T47D (cell line): ENCODE data around the gene IL34.
A peak's percentile ranks its signal among the peaks of the same experiment; 100 is the strongest.

Experiments
- DNase-seq, 2 experiments: peaks; one replicate each; pipeline versions ENCODE4 v3.0.0 to v3.0.0-alpha.2; 2011 to 2012; ENCODE audit warnings: low read depth in 1 of 2, low spot score in 1 of 2
- JUND ChIP-seq: IDR thresholded peaks from 2 replicates; pipeline ENCODE4 v1.6.1; 2012; ENCODE audit warnings: low read depth
- in situ Hi-C: cut with HindIII; loops from 2 replicates; pipeline ENCODE4 v1.10.0; 2016; ENCODE audit warnings: low sequenced_read_pairs, low pct_unique_long_range_greater_than_20kb

IL34 gene

DNA sequence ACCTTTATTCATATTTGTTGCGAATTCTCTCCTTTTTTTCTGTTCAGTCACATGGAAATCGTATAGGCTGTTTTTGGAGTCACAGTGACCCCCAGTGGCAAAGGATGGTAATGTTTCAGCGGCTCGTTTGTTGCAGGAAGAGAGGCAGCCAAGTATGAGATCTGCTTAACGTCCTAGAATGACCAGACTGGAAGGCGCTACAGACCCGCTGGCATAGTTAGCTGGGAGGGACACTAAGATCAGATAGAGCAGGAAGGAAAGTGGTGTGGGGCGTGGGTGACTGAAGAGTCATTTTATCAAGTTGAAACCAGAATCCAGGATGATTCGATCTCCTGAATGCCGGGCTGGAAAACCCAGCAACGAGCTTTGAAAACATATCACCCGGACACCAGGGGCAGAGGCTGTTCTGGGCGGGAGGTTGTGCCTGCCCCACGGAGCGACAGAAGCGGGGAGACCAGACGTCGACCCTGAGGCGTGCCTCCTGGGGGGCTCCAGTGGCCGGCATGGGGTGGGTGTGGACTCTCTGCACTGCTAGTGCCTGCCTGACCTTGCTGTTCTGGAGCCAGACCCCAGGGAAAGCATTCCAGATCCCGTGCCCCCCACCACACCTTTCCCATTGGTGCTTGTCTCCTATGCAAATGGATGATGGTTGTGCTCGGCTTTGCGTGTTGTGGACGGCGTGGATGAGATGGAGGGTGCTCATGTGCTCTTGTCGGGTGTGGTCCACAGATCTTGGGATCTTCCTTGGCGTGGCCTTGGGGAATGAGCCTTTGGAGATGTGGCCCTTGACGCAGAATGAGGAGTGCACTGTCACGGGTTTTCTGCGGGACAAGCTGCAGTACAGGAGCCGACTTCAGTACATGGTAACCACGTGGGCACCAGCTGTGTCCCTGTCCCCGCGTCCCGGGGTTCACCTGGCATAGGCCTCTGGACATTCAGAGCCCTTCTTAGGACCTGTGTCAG lies 7.7 kb downstream of the IL34 start:
- in situ Hi-C loops: no loop called here
- TF ChIP-seq JUND: no peak
- DNase-seq: peak; percentile 54 to 86

- TF ChIP-seq JUND: no peak
- no peak for DNase-seq
- in situ Hi-C loops: no loop called here
Observed at GRCh38 chr16:70656065-70656711, 9.8 kb downstream of the IL34 start.

DNA sequence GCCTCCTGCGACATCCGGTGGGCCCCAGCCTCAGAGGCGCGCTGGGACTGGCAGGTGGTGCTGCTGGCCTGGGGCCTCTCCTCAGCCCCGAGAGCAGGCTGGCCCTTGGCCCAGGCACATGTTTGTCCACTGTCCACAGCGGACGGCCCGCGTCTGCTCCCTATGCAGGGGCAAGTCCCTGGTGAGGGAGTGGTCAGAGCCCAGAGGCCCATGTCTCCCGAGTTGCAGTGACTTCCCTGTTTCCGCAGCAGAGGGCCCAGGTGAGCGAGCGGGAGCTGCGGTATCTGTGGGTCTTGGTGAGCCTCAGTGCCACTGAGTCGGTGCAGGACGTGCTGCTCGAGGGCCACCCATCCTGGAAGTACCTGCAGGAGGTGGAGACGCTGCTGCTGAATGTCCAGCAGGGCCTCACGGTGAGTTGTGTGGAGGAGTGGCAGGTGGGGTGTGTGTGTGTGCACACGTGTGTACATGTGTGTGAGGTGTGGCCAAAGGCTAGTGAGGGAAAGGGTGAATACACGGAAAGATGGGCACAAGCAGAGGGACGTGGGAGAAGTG lies 10.4 kb downstream of the IL34 start:
- in situ Hi-C loops: no loop called here
- TF ChIP-seq JUND: no peak
- peak in 1 of 2 experiments; percentile 56 for DNase-seq

DNA sequence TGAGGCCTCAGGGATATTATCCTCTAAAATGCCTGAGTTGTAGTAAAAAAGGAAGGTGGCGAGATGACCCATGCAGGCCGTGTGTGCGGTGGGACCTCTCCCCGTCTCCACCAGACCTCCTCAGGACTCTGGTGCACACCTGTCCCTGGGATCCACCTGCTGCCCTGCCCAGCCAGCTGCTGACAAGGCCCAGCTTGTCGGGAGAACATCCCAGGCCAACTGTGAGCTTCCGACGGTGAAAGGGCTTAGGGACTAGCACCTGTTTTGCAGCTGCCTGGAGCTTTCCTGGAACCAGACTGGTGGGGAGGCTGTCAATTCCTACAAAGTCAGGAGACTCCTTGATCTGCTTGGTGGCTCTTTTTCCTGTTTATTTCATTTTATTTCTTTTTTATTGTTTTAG lies 11.6 kb downstream of the IL34 start:
- in situ Hi-C loops: no loop called here
- no peak for TF ChIP-seq JUND
- DNase-seq: no peak

DNA sequence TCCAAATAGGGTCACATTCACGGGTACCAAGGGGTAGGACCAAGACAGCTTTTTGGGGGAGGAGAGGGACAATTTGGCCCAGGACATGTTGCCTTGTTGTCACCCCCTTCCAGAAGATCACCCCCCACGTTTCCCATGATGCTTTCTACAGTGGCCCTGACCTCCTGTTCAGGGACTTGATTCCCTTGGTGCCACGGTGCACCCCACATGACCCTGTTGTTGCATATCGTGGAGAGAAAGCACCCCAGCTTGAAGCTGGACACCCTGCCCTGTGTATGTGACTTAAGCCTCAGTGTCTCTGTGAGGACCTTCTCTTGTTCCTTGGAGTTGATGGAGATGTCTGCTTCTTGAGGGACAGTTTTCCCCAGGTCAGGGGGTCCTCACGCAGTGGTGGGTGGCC lies 12.6 kb downstream of the IL34 start:
- DNase-seq: no peak
- in situ Hi-C loops: no loop called here
- TF ChIP-seq JUND: no peak

- no peak for DNase-seq
- in situ Hi-C loops: no loop called here
- no peak for TF ChIP-seq JUND
Observed at GRCh38 chr16:70659546-70659945, 13.2 kb downstream of the IL34 start.

DNA sequence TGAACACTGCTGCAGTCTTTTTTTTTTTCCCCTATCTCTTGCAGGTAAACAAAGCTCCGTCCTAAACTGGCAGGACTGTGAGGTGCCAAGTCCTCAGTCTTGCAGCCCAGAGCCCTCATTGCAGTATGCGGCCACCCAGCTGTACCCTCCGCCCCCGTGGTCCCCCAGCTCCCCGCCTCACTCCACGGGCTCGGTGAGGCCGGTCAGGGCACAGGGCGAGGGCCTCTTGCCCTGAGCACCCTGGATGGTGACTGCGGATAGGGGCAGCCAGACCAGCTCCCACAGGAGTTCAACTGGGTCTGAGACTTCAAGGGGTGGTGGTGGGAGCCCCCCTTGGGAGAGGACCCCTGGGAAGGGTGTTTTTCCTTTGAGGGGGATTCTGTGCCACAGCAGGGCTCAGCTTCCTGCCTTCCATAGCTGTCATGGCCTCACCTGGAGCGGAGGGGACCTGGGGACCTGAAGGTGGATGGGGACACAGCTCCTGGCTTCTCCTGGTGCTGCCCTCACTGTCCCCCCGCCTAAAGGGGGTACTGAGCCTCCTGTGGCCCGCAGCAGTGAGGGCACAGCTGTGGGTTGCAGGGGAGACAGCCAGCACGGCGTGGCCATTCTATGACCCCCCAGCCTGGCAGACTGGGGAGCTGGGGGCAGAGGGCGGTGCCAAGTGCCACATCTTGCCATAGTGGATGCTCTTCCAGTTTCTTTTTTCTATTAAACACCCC lies 13.8 kb downstream of the IL34 start:
- no peak for TF ChIP-seq JUND
- in situ Hi-C loops: no loop called here
- DNase-seq: no peak

GRCh38 chr16:70660672-70661350 lies 14.5 kb downstream of the IL34 start:
- in situ Hi-C loops: no loop called here
- no peak for TF ChIP-seq JUND
- no peak for DNase-seq

DNA sequence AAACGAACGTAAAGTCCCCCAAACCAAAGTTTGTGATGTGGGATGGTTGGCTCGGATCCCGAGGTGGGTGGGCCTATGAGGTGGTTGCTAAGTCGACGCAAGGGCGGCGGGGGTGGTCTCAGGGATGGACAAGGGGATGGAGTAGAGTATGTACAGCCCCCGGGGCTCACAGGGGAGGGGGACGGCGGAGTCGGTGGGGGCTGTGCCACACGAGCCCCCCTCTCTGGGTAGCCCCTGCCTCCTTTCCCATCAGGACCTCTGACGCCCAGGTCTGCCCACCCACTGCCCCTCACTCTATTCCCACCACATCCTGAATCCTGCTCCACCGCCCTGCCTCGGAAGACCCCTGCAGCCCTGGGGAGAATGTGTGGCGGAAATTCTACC lies 15.2 kb downstream of the IL34 start:
- DNase-seq: no peak
- in situ Hi-C loops: no loop called here
- no peak for TF ChIP-seq JUND

DNA sequence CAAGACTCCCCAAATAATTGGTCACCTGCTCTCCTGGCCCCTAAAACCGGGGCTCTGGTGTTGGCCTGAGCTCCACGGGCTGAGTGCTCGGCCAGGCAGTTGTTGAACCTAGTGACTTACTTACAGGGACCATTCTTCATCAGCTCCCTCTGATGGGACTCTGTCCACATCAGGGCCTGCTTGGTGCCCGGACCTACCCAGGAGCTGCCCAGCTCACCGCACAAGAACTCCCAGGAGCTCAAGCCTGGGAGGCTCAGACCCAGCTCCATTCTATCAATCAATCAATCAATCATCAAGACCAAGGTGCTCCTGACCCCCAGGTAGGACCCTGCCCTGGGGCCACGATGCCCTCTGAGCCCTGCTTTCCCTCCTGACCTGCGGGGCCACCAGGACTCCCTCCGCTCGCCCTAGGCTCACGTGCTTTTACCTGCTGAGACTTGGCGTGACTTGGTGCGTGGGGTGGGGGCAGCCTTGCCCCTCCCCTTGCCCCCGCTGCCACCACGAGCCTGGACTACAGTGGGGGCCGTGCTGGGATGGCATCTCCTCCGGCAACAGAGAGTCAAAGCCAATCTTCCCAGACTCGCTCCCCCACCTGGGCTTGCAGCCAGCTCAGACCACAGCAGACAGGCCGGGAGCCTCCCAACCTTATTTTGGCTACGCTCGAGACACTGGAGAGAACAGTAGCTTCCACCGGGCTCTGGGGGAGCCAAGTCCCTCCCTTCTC lies 15.7 kb downstream of the IL34 start:
- in situ Hi-C loops: no loop called here
- no peak for TF ChIP-seq JUND
- no peak for DNase-seq

DNA sequence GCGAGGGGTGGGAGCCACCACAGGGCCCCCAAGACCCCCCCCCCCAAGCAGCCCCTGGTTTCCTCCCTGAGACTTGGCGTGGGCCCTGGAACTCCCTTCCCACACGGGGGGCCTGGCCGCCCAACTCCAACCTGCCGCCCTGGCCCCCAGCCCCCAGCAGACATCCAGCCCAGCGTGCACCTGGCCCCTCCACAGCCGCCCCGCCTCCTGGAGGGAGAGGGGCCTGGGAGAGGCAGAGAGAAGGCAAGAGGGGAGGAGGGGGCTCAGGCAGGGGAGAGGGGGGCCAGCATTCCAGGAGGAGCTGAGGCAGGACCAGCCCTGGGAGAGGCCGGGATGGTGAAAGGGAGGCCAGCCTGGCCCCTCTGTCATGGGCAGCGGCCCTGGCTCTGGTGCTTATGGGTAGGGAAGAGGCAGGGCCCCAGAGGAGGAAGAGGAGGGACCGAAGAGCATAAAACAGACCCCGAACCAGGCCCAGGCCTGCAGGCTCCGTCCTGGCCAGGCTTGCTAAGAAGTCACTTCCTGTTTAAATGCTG lies 16.7 kb downstream of the IL34 start:
- in situ Hi-C loops: no loop called here
- no peak for TF ChIP-seq JUND
- DNase-seq: no peak
